KG1 (cell line): ENCODE measurements around the gene CRELD2.
A peak's percentile ranks its signal among the peaks of the same experiment; 100 is the strongest.

Experiments
- DNase-seq: peaks from one replicate; lab custom pipeline; 2025; lab: John Stamatoyannopoulos, UW

CRELD2 gene

DNA sequence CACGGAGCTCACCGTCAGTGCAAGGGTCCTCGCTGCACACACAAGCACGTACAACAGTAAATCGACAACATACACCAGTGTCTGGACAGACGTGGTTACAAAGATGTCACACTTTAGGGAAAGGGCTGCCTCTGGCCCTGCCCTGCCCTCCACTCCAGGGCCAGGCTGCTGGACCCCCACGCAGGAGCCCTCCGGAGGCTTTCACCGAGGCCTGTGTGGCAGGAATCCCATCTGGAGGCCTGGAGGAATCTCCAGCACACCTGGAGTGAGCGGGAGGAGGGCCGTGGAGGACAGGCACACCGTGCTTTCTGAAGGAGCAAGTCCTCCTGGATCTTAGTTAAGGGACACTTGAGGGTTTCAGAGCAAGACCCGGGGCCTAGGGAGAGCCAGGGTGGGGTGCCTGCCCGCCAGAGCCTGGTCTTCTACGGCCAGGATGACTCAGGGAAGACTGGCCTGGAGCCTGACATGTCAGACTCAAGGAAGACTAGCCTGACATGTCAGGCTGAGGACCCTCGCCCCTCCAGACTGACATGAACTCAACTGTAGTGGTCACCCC is 40.0 kb downstream of the CRELD2 start:
- DNase-seq, result no peak

GRCh38 chr22:49958931-49959781 is 40.7 kb downstream of the CRELD2 start:
- no peak for DNase-seq

- no peak for DNase-seq
These were observed 41.3 kb downstream of the CRELD2 start for GRCh38 chr22:49959782-49960158.

- peak; percentile 91 for DNase-seq
These were observed 41.9 kb downstream of the CRELD2 start, which contains the start of gene PIM3 for GRCh38 chr22:49960159-49961004. Gene PIM3, plus strand, starts transcription at chr22:49960772. Its CDS starts 176 bp downstream, at chr22:49960948.

DNA sequence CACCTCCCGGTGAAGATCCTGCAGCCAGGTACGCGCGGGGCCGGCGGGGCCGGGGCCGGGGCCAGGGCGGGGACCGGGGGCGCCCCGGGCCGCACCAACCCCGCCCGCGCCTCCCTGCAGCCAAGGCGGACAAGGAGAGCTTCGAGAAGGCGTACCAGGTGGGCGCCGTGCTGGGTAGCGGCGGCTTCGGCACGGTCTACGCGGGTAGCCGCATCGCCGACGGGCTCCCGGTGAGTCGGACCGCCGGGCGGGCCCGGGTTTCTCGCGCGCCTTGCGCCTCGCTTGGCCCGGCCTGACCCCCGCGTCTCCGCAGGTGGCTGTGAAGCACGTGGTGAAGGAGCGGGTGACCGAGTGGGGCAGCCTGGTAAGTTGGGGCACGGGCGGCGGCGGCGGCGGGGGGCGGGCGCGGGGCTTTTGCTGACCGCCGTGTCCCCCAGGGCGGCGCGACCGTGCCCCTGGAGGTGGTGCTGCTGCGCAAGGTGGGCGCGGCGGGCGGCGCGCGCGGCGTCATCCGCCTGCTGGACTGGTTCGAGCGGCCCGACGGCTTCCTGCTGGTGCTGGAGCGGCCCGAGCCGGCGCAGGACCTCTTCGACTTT is 42.7 kb downstream of the CRELD2 start:
- DNase-seq, result no peak

GRCh38 chr22:49961601-49962011 is 43.2 kb downstream of the CRELD2 start:
- no peak for DNase-seq

GRCh38 chr22:49962012-49962750 is 43.7 kb downstream of the CRELD2 start:
- no peak for DNase-seq

DNA sequence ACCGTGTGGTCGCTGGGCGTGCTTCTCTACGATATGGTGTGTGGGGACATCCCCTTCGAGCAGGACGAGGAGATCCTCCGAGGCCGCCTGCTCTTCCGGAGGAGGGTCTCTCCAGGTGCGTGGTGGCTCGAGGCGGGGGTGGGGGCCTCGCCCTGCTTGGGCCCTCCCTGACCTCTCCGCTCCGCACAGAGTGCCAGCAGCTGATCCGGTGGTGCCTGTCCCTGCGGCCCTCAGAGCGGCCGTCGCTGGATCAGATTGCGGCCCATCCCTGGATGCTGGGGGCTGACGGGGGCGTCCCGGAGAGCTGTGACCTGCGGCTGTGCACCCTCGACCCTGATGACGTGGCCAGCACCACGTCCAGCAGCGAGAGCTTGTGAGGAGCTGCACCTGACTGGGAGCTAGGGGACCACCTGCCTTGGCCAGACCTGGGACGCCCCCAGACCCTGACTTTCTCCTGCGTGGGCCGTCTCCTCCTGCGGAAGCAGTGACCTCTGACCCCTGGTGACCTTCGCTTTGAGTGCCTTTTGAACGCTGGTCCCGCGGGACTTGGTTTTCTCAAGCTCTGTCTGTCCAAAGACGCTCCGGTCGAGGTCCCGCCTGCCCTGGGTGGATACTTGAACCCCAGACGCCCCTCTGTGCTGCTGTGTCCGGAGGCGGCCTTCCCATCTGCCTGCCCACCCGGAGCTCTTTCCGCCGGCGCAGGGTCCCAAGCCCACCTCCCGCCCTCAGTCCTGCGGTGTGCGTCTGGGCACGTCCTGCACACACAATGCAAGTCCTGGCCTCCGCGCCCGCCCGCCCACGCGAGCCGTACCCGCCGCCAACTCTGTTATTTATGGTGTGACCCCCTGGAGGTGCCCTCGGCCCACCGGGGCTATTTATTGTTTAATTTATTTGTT is 44.6 kb downstream of the CRELD2 start:
- no peak for DNase-seq

DNA sequence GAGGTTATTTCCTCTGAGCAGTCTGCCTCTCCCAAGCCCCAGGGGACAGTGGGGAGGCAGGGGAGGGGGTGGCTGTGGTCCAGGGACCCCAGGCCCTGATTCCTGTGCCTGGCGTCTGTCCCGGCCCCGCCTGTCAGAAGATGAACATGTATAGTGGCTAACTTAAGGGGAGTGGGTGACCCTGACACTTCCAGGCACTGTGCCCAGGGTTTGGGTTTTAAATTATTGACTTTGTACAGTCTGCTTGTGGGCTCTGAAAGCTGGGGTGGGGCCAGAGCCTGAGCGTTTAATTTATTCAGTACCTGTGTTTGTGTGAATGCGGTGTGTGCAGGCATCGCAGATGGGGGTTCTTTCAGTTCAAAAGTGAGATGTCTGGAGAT is 45.2 kb downstream of the CRELD2 start:
- DNase-seq, result no peak

DNA sequence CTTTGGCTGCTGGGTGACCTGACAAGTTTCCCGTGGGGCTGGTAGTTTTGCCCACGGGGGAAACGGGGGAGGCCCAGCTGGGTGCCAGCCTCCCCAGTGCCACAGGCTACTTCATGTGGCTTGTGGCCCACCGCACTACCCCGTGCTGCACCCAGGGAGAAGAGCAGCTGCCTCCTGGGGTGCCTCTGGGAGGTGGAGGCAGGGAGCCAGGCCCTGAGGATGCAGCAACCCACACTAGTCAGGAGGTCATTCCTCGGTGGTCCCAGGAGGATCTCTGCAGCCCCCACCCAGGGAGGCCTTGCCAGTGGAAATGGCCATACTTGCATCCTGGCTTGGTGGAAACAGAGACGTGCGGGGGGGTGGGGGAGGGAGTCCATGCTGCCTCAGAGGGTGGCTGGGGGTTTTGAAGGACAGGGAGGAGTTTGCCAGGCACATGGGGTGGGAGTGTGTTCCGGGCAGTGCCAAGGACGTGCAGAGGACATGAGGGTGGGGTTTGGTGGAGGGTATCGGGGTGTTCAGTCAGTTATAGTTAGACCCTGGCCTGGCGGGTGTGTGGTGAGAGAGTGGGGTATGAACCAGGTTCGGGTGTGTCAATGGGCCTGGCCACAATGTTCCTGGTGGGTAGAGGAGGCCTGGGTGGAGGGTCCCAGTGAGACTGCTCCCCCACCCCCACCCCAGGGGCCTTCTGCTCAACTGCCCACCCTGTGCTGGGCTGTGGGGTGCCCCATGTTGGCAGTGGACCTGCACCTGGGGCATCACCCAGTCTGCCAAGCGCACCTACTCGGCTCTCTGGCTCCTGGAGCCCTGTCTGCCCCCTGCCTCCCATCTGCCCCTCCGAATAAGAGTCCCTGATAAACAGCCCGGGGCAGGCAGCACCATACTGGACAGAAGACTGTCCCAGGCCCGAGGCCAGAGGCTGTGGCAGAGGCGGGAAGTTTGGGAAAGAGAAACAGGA is 46.0 kb downstream of the CRELD2 start:
- DNase-seq, result no peak

GRCh38 chr22:49965091-49966040 is 46.9 kb downstream of the CRELD2 start:
- DNase-seq, result no peak

- DNase-seq, result no peak
These were observed 47.8 kb downstream of the CRELD2 start for GRCh38 chr22:49966041-49966773.

DNA sequence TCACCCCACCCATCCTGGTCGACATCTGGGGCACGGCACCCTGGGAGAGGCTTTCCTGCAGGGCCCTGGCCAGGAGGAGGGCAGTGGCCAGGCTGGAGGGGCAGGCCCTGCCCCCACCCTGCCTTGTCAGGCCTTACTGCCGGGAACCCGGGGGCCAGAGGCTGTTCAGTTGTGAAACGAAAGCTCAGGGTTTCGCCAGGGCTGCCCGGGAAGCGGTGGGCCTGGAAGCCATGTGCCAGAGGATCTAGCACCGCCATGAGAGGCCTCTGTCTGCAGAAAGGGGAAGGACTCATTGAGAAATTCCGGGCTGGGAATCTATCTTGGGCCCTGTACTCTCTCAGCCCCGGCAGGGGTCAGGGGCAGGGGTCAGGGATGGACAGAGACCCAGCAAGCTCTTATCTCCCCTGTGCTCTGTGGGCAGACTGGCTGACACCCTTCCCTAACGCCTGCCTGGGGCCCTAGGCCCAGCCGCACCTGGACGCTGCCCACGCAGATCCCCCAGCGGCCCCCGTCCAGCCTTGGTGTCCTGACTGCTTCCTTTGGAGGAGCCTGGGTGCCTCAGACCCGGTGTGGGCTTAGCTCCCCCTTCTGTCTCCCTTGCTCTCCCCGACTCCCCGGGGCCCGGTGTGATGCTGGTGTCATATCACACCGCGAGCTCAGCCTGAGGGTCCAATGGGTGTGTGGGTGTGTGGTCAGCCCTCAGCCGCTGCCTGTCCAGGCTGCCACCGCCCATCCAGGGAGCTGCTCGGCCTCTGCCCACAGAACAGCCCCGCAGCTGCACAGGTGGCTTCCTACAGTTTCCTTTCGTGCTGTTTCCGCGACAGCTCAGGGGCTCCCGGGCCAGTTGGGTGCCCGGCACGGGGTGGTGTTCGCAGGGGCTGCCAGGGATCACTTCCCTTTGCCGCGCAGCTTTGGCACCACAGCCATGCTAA is 48.6 kb downstream of the CRELD2 start:
- DNase-seq, result no peak

DNA sequence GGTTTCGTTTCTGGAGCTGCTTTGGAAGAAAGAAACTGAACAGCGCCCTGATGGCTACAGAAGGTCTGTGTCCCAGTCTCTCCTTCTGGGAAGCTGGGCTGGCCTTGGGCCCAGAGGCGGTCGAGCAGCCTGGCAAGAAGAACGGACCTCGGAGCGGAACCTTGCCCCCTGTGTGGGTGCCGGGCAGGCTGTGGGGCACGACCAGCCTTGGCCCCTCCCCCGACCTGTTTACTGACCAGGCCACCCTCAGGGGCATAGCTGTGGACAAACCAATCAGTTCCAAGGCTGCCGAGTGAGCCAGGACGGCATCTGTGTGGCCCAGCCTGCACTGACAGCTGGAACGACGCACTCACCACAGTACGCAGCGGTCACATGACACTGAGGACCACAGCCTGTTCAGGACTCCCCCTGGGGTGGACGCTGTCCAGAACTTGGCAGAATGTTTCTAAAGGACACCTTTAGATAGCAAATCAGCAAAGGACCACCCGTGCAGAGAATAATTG is 49.3 kb downstream of the CRELD2 start:
- no peak for DNase-seq

DNA sequence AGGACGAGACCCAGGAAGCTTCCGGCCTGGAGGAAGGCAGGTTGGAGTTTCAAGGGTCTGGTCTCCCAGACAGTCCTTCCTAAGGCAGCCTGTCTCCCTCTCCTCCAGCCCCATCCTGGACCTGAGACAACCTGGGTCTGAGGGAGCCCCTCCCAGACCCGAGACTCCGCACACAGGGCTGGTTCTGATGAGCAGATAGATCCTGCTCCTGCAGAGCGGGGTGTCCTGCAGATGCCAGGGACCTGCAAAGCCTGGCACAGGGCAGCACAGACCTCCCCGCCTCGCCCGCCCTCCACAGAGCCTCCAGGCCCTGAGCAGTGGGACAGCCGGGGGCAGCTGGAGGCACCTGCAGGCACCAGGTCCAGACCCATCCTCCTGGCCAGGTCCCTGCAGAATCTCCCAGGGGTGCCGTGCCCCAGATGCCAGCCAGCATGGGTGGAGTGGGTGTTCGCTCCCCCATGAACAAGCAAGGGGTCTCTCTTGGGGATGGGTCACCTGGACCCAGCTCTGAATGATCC is 49.9 kb downstream of the CRELD2 start:
- DNase-seq, result no peak
